HuH-7.5 (cell line): ENCODE data around the gene PARP6.

Experiments used
- DNase-seq: peaks from one replicate; pipeline ENCODE4 v3.0.0; 2011; ENCODE audit warnings: low spot score

The PARP6 gene

DNA sequence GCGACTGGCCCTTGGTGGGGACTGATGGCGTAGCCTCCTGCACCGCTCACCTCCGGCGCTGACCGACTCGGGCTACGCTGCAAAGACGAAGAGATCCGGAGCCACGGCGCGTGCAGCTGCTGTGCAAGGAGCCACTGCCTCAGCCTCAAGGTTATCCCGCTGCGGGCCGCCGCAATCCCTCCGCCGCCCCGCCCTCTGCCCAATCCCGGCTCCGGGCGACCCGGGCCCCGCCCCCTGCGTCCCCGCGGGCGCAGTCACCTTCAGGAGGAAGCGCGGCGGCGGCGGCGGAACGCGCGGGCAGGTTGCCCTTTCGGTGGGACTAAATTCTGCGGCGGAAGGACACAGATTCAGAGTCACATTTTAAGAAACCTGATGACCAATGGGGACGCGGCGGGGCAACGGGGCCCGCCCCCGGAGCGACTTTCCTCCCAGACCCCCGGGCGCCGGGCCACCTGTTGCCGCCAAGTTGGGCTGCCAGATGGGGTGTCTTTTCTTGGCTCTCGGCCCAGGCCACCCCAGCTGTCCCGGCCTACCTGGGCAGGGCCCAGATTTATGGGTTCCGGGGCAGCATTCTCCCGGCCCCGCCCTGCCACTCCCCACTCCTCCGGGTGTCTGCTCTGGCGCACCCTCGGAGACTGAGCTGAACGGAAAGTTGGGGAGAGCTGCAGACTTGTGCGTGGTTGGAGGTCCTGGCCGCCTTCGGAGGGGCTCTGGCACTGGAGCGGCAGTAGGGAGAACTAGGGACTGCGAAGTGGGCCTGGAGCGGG, 41.1 kb downstream of the PARP6 start, which contains the start of gene PKM:
PKM (minus strand) TSS at position 125 of the 767 bp plus-strand sequence. CDS start 12,093 bp downstream, outside the sequence.
- DNase-seq = peak; percentile 94

DNA sequence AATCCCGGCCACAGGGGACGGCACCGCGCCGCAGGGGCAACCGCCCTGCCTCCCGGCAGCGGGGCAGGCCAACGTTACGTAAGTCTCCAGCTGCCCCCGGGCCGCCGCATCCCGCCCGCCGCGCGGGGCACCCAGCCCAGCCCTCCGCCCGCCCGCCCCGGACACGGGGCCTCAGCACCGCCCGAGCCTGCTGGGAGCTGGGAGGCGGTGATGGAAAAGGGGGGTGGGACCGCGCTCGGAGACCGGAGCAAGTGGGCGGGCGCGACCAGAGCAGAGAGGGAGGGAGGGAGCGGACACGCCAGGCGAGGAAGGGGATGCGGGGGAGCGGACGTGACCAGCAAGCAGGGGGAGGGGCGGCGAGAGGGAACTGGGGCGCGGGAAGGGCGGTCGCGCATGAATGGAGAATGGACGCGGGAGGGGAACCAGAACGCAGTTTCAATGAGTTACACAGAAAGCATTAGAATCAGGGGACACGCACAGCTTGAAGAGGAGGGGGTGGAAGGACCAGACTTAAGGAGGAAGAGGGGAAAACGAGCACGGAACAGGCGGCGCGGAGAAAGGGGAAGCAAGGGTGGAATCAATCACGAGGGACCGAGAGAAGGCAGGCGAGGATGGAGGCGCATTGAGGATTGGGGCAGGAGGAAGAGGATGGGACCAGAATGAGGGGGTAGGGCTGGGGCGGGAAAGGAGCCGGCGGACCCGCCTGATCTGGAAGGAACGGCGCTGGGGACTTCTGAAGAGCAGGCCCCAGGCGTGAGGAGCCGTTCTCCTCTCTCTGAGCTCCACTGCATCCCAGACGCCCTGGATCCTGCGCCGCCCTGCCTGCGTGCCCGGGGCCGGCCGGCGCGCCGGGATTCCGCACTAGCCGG, 41.9 kb downstream of the PARP6 start:
- peak; percentile 86 for DNase-seq

DNA sequence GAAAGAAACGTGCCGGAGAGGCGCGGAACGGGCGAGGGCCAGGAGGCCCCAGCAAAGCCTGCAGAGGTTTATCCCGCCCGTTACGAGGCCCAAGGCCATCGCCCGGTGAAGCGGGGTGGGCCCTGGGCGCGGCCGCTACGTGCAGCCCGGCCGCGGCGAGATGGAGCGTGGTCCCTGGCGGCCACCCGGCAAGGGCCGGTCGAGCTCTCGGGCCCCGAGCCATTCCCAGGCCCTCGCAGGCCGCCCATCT, 42.5 kb downstream of the PARP6 start:
- DNase-seq = no peak

DNA sequence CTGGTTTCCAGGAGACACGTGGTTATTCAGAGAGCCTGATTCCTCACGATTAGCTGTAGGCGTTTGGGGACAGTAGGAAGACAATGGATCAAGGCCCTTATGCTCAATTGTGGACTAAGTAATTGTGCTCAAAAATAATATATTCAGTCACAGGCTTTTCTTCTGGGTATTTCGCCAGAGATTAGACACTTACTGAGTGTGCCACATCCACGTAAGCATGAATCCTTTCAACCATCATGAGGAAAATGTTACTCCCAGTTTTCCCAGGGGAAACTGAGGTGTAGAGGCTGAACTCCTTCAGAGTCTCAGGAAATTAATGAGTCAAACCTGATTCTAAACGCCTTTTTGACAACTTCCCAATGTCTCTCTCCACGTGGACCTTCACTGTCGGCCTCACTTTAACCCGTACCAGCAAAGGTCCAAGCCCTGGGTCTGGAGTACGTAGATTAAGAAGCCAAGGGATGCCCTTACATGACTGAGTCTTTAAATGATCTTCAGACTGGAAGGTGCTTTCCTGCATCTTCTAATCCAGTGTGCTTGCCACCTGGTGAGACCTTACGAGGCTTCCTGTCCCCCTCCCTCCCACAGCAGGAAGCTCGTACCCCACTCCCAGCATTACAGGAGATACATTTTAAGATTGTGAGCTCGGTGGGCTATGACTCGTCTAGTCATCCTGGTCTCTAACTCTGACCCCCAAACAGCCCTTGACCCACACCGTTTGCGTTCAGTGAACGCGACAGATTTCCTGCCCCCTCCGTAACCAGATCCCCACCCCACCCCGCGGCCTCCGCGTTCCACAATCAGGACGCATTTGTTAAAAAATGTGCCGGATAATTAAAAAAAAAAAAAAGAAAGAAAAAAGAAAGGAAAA, 43.0 kb downstream of the PARP6 start:
- DNase-seq = no peak

DNA sequence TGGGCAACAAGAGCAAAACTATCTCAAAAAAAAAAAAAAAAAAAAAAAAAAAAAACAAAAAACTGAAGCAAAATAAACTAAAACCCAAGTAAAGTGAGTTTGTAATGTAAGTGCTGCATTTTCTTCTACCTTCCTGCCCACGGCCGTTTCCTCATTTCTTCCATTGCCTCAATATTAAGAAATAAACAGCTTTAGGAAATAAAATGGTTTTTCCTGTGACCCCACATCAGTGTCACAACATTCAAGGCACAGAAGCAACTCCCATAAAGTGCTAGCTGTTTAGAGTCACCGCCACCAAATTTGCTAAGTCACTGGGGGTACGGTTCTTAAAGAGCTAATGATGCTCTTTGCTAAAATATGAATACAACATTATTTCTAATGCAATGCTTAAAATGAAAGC, 44.6 kb downstream of the PARP6 start:
- no peak for DNase-seq

DNA sequence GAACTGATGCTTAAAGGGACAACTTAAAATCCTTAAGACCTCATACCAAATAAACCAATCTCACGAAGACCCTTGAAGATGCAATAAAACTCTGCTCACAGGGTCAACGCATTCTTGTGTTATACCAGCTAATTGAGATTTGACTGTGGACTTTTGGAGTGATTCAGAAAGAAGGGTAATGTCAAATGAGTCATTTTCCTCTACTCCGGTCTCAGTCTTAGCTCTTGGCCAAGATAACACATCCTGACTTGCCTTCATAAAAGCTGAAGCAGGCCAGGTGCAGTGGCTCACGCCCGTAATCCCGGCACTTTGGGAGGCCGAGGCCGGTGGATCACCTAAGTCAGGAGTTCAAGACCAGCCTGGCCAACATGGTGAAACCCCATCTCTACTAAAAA, 45.2 kb downstream of the PARP6 start:
- no peak for DNase-seq

DNA sequence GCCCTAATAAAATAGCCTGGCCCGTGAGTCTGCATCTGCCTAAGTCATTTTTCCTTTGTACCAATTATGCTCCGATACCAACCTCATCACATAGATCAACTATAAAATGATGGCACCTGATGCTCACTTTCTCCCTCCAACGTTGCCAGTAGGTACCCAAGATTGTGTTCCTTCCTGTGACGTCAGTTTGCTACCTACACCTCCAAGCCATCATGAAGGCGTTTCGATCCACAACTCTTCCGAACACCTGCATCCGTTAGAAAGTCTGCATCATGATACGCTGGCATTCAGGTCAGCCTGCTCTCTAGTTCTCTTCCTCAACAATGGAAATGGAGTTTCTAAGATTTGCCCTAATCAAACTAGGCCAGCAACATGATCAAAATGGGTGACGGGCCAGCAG, 49.1 kb downstream of the PARP6 start:
- DNase-seq = no peak

DNA sequence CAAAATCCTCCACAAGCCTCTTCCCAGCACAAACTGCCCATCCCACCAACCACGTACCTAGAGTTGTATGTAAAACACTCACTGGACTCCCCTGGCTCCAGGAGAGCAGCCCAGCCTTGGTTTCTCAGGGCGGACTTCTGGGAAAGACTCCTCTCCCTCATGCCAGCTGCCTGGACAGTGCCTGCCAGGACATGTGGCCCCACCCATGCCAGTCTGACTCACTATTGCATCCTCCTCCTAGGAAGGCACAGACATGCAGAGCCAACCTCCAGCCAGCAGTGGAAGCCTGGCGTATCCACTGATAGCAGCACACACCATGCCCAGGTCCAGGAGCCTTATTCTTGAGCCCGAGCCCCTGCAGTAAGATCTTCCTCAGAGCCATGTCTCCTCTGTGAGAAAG, 50.0 kb downstream of the PARP6 start:
- no peak for DNase-seq

DNA sequence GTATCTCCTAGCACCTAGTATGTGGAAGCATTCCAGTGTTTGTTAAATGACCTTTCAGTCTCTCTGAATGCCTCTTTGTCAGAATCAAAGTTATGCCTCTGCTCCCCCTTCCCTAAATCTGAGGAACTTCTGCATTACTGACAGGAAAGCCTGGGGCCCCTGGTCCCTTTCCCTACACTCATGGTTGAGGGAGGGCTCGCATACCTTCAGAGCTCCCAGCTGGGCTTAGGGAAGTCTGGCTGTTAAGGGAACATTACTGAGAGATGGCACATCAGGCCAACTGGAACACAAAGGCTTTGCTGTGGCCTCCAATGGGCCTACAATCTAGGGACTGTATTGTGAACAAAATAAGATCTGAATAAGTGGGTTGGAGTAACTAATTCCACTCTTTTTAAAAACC, 51.7 kb downstream of the PARP6 start:
- DNase-seq = no peak

DNA sequence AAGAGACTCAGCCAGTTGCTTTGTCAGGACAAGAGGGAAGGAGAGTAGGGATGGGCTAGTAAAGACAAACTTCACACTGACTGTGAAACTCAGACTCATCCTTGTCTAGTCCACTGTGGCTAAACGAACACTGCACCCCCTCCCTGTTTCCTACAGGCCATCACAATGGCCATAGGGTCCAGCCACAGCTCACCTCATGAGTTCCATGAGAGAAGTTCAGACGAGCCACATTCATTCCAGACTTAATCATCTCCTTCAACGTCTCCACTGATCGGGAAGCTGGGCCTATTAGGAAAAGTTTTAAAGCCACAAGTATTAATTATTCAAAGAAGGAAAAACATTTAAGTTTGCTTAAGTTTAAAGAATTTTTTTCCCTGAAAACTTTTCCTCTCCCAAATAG, 55.1 kb downstream of the PARP6 start:
- DNase-seq = no peak

DNA sequence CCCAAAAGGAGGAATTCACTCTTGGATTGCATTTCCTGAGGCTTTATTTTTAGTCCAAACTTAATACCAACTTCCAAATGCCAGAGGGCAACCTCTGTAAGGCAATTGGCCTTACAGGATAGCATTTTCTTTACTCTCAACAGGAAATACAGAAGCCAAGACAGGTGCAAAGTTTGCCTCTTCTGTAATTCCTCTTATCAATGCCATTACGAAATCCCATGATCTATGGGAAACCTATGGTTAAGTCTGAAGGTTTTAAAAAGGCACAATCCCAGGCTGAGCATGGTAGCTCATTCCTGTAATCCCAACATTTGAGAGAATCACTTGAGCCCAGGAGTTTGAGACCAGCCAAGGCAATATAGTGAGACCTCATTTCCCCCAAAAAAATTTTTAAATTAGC, 56.3 kb downstream of the PARP6 start:
- DNase-seq = no peak

DNA sequence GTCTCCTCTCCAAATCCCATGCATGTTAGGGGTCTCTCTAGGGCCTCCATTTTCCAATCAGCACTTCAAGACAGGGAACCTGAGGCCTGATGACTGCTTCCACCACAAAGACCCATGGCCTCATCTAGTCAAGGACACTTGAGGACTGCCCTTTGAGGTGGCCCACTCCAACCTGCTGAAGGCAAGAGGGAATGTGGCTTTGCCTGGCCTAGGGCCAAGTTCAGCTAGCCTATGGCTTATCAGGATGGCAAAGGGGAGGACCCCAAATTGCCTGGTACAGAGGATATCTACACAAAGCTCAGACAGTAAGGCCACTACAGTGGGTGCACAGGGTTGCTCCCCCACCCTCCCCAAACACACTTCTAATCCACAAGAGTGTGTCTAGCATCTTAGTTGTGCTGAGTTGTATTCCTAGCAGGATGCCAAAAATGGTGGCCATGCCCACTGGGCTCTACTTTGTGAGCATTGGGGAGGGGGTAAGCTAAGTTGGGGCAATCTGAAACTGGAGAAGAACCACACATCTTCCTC, 64.7 kb downstream of the PARP6 start:
- DNase-seq = no peak

DNA sequence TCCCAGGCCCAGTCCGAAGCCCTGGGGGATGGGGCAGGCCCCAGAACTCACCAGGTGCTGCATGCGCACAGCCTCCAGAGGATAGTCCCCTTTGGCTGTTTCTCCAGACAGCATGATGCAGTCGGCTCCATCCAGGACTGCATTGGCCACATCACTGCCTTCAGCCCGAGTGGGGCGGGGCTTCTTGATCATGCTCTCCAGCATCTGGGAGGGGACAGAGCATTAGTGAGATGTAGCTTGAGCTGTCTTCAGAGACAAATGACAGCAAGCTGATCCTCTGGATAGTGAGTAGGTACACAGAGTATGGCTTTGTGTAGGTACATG, 65.7 kb downstream of the PARP6 start:
- no peak for DNase-seq

DNA sequence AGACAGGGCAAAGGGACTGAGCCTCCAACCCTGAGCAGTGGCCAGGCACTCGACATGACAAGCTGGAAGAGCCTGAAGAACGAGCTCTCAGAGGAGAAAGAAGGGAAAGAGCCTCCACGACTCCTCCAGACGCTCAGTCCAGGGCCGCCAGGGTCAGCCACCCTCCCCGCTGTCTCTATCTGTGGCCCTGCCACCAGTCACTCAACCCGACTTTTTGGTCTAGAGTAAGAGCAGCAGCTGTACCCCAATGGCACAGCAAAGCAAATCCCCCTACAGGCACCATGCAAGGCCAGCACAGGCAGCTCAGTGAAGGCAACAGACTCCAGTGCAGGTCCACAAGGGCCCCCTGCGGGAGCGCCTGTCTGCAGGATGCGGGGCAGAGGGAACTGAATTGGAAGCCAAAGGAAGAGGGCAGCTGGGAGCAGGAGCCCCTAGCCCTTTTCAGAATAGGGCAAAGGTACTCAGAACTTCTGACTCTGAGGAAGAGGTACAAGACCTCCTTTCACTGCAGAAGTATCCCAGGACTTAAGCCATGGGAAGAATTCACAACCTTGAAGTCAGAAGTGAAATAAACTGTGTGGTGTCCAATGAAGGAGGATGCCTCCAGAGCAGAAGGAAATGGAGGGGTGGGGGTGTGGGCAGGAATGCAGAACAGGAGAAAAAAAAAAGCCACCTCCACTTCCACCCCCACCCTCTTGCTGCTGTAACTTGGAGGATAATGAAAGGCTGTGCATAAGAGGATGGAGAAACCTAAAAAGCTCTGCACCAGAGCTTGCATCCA, 66.3 kb downstream of the PARP6 start:
- no peak for DNase-seq

DNA sequence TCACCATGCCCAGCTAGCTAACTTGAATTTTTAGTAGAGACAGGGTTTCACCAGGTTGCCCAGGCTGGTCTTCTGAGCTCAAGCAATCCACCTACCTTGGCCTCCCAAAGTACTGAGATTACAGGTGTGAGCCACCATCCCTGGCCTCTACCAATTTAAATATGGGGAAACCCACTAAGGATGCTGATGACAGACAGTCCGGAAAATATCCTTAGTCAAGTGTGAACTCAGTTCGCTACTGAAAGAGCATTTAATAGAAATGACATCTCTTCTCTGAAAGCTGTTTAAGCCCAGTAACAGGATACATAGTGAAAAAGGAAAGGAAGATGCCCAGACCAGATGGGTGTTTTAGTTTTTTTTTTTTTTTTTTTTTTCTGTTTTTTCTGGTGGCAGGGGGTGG, 67.1 kb downstream of the PARP6 start:
- DNase-seq = no peak

DNA sequence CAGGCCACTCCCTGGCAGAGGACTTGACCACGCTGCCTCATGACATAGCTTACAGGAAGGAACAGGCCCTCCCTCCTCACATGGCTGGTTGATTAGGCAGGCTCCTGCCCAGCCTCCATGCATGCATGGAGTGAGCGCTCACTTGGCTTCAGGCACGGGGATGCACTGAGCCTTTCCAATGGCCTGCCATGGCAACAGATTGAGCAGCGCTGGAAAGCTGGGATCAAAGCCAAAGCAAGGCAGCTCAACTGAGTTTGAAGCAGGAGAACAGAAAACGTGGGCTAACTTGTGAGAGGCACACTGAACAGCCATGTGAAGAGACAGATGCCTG, 68.9 kb downstream of the PARP6 start:
- DNase-seq = no peak

DNA sequence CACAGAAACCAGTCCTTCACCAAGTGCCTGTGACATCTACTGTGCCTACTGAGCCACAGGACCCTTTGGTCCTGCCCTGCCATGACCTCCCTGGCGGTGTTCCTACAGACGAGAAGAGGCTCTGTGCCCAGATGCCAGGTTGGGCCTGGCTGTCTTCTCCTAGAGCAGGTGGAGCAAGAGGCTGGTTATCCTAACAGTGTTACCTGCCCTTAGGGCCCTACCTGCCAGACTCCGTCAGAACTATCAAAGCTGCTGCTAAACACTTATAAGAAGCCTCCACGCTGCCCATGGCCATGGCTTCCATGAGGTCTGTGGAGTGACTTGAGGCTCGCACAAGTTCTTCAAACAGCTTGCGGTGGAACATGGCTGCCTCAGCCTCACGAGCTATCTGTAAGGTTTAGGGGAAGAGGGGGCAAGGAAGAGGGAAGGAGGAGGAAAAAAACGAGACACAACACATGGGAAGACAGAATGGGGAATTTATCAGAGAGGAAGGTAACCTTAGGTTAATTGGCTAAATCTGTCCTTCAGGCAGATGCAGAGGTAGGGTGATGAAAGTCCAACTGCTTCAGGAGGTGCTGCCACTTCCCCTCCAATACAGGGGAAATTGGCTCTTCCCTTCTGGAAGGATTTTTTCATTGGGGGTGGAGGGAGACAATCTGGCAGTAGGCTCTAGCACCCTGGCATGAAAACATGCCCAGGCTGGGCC, 69.4 kb downstream of the PARP6 start:
- DNase-seq = no peak

DNA sequence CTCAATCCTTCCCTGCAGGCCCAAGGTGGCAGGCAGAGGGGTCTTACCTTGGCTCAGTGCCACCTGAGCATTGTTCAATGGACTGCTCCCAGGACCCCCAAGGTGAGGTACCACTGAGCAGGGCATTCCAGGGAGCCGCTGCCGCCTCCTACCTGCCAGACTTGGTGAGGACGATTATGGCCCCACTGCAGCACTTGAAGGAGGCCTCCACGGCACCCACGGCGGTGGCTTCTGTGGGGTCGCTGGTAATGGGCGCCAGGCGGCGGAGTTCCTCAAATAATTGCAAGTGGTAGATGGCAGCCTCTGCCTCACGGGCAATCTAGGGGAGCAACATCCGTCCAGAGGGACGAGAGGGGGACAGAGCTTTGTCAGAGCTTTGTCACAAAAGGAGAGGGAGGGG, 70.1 kb downstream of the PARP6 start:
- DNase-seq = no peak

DNA sequence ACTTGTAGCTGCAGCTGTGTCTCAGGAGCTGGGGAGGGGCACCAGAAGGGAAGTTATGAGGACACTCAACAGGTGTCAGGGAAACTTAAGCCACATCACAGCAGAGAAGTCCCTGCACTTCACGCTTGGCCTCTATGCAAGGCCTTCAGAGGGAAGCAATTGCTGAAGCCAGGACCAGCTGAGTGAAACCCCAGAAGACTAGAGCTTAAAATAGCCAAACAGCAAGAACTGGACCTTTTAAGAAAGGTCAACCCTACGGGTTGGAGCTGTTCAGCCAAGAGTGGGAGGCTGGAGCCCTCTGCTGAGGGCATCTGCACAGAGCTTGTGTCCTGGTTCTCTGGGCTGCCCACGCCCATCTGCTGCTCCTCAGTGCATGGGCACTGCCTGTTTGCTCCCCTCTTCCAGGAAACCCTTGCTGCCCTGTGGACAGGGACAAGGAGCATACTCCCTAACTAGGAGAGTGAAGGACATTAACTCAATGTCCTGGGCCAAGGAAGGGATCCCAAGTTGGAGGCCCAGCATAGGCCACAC, 70.9 kb downstream of the PARP6 start:
- no peak for DNase-seq

DNA sequence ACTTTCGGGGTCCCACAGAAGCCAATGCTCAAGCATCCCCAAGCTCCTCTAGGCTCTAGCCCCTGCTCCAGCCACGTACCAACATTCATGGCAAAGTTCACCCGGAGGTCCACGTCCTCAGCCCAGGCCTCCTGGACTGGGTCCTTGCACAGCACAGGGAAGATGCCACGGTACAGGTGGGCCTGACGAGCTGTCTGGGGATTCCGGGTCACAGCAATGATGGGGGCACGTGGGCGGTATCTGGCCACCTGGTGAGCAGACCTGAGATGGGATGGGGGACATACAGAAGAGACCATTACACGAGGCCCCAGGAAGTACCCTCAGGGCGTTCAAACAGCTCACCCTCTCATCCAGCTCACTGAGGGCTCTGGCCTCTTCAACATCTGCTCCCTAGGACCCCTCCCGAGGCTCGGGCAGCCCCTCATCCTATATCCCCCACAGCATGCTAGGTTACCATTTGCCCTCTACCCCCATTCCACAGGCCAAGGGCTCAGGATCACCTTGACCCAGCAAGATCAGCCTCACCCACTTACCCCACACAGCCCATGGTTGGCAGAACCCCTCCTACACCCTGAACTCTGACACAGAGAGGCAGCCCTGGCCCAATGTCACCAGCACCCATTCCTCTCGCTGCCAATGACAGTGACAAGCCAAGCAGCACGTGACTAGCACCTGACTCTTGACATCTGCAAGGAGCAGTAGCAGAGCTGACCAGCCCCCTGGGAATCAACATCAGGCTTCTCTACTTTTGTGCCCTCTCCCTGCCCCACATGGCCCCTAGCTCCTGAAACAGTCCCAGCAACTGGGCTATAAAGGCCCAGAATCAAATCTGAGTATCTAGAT, 71.7 kb downstream of the PARP6 start:
- DNase-seq = no peak
